Measurements from ENCODE around the gene ESYT2. TPM values are rescaled to one million over a fixed set of nuclear protein-coding genes. Genes with fewer than 3 reads are reported as not detected.

ESYT2 gene
- total RNA-seq, 1 donor from 2014 or later = 61.3 TPM

GRCh38 chr7:158827411-158828132 lies 1.7 kb downstream of the ESYT2 start:
- peak overlapping the region; percentile 87 for H3K4me3 Mint-ChIP-seq
- DNase-seq = peak; percentile 80
- peaks cover 11% of the 10 kb centered on the region for H3K27me3 Mint-ChIP-seq
- no peaks in the 10 kb centered on the region for H3K9me3 Mint-ChIP-seq
- peak overlapping the region; percentile 93 for H3K27ac Mint-ChIP-seq
- peaks cover 15% of the 10 kb centered on the region for H3K36me3 Mint-ChIP-seq (ENCODE audit: low read depth)
- peaks cover 52% of the 10 kb centered on the region for H3K4me1 Mint-ChIP-seq
- intact Hi-C loops (cut with micrococcal nuclease) = loop anchor here (2.0 to 5.0 kb wide), 2 partner anchors 17 to 45 kb away; no protein-coding TSS in a partner anchor

DNA sequence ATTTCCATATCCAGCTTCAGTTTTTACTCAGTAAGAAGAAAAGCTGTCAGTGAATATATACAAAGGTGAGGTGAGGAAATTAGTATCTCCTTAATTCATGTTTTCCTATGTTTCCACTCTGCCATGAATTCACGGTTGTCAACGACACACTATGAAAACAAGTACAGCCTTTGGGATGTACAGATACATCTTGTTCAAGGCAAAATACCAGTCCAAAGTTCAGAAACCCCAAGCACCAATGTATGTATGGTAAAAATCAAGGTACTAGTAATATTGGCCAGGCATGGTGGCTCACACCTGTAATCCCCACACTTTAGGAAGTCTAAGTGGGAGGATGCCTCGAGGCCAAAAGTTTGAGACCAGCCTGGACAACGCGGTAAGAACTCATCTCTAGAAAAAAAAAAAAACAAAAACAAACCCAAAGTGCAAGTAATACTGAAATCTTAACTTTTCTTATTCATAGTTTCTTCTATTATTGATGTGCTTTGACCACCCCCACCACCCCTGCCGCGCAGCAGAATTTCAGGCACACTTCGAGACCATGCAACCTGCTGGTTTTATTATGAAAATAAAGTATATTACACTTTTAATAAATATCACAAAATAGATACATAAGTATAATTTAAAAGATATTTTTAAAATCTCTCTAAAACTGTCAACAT lies 3.5 kb downstream of the ESYT2 start:
- Mint-ChIP-seq H3K36me3 (ENCODE audit: low read depth) (peaks cover 17% of the 10 kb centered on the region), H3K27me3 (no peaks in the 10 kb centered on the region), H3K4me3 (peak overlapping the region; percentile 56), H3K27ac (peak overlapping the region; percentile 79), H3K4me1 (peaks cover 54% of the 10 kb centered on the region), H3K9me3 (no peaks in the 10 kb centered on the region)
- intact Hi-C loops (cut with micrococcal nuclease) = loop anchor here (5.0 kb wide), 1 partner anchor 43 kb away; no protein-coding TSS in a partner anchor
- DNase-seq = no peak

GRCh38 chr7:158824028-158824427 lies 5.3 kb downstream of the ESYT2 start:
- H3K36me3 Mint-ChIP-seq (ENCODE audit: low read depth) = peaks cover 17% of the 10 kb centered on the region
- peaks cover 57% of the 10 kb centered on the region for H3K4me1 Mint-ChIP-seq
- intact Hi-C loops (cut with micrococcal nuclease) = no loop called here
- H3K27ac Mint-ChIP-seq = peak overlapping the region; percentile 80
- peak overlapping the region; percentile 61 for H3K4me3 Mint-ChIP-seq
- H3K9me3 Mint-ChIP-seq = no peaks in the 10 kb centered on the region
- no peaks in the 10 kb centered on the region for H3K27me3 Mint-ChIP-seq
- peak; percentile 91 for DNase-seq

DNA sequence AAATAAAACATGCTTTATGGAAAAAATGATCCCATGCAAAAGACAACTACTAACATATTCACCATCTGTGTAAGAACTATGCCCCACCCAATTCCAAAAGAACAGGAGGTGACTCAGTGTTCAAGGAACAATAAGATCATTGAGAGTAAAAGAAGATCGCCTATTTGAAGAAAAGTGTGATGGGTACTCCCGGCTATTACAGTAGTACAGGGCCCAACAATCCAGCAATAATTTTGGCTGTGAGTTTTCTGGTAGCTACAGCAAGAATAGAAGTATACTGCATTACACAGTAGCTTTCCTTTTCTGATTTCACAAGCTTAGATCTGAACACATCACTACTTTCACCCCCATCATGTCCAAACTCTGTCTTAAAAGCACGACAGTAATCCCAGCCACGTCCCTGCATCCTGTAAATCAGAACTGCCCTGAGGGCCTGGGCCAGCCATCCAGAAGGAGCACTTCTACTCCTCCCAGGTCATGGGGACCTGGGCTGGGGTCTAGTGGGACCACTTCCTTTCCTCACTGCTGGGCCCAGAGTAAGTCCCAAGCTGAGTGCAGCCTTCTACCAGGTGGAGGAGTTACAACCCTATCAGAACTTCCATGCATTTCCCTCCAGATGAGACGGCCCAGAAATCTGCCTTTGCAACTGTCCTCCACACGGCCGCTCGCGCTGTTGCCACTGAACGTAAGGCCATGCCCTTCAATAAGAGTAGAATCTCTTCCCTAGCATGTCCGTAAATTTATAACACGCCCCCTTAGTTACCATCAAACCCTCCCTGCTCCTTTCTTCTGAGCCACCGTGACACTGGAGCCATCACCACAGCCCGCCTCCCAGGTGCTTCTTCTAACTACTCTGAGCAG lies 7.9 kb downstream of the ESYT2 start:
- Mint-ChIP-seq H3K27ac (peak overlapping the region; percentile 96), H3K27me3 (no peaks in the 10 kb centered on the region), H3K4me3 (peak overlapping the region; percentile 83), H3K4me1 (peaks cover 72% of the 10 kb centered on the region), H3K9me3 (no peaks in the 10 kb centered on the region), H3K36me3 (ENCODE audit: low read depth) (peaks cover 13% of the 10 kb centered on the region)
- intact Hi-C loops (cut with micrococcal nuclease) = loop anchor here (1.0 kb wide), 1 partner anchor 10 kb away; no protein-coding TSS in a partner anchor
- peak; percentile 75 for DNase-seq

DNA sequence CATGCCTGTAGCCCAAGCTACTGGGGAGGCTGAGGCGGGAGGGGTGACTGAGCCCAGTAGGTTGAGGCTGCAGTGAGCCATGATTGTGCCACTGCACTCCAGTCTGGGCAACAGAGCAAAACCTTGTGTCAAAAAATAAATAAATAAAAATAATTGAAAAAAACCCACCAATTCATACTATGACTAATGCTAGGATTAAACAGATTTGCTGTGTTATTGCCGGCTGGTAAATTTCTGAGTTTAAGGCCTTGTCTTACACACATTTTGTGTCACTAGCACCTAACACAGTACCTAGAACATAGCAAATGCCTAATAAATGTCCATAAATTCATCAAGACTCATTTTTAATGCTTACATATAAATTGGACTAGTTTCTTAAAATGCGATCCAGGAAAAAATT lies 8.7 kb downstream of the ESYT2 start:
- no peak for DNase-seq
- Mint-ChIP-seq H3K9me3 (no peaks in the 10 kb centered on the region), H3K27ac (peak overlapping the region; percentile 96), H3K27me3 (no peaks in the 10 kb centered on the region), H3K4me3 (peak overlapping the region; percentile 83), H3K36me3 (ENCODE audit: low read depth) (peaks cover 15% of the 10 kb centered on the region), H3K4me1 (peaks cover 77% of the 10 kb centered on the region)
- intact Hi-C loops (cut with micrococcal nuclease) = loop anchor here (1.0 kb wide), 1 partner anchor 9 kb away; no protein-coding TSS in a partner anchor

GRCh38 chr7:158819571-158820203 lies 9.6 kb downstream of the ESYT2 start:
- intact Hi-C loops (cut with micrococcal nuclease) = loop anchor here (2.0 kb wide), 3 partner anchors 37 to 163 kb away; partner anchors contain the start of genes DYNC2I1 and NCAPG2
- peak overlapping the region; percentile 96 for H3K27ac Mint-ChIP-seq
- peak overlapping the region; percentile 89 for H3K4me3 Mint-ChIP-seq
- H3K27me3 Mint-ChIP-seq = no peaks in the 10 kb centered on the region
- no peak for DNase-seq
- peaks cover 79% of the 10 kb centered on the region for H3K4me1 Mint-ChIP-seq
- peaks cover 17% of the 10 kb centered on the region for H3K36me3 Mint-ChIP-seq (ENCODE audit: low read depth)
- no peaks in the 10 kb centered on the region for H3K9me3 Mint-ChIP-seq

GRCh38 chr7:158818325-158819213 lies 10.7 kb downstream of the ESYT2 start:
- Mint-ChIP-seq H3K36me3 (ENCODE audit: low read depth) (peaks cover 17% of the 10 kb centered on the region), H3K27me3 (no peaks in the 10 kb centered on the region), H3K27ac (peak overlapping the region; percentile 96), H3K4me3 (peak overlapping the region; percentile 89), H3K9me3 (no peaks in the 10 kb centered on the region), H3K4me1 (peaks cover 81% of the 10 kb centered on the region)
- intact Hi-C loops (cut with micrococcal nuclease) = loop anchor here (1.0 to 2.0 kb wide), 4 partner anchors 11 to 162 kb away; partner anchors contain the start of genes DYNC2I1, ESYT2 and NCAPG2
- DNase-seq = peak; percentile 95

- H3K9me3 Mint-ChIP-seq = no peaks in the 10 kb centered on the region
- peak; percentile 81 for DNase-seq
- no peaks in the 10 kb centered on the region for H3K27me3 Mint-ChIP-seq
- H3K36me3 Mint-ChIP-seq (ENCODE audit: low read depth) = peaks cover 17% of the 10 kb centered on the region
- H3K4me3 Mint-ChIP-seq = peak overlapping the region; percentile 60
- intact Hi-C loops (cut with micrococcal nuclease) = no loop called here
- H3K4me1 Mint-ChIP-seq = peaks cover 88% of the 10 kb centered on the region
- H3K27ac Mint-ChIP-seq = peak overlapping the region; percentile 96
Measured at GRCh38 chr7:158816995-158817394, 12.3 kb downstream of the ESYT2 start.

DNA sequence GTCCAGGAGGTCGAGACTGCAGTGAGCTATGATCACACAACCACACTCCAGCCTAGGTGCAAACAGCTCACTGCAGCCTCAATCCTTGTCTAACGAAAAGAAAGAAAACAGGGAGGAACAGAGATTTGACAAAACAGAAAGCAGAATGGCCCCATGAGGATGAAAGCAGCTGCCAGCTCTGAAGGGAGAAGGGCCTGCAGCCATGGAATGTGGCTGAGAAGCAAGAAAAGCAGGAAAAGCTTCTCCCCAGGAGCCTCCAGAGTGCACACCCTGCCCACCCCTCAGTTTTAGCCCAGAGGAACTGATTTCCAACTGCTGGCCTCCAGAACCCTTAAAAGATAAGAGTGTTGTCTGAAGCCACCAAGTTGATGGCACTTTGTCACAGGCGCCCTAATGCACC lies 13.0 kb downstream of the ESYT2 start:
- Mint-ChIP-seq H3K9me3 (no peaks in the 10 kb centered on the region), H3K4me1 (peaks cover 88% of the 10 kb centered on the region), H3K4me3 (peak overlapping the region; percentile 60), H3K27me3 (no peaks in the 10 kb centered on the region), H3K27ac (peak overlapping the region; percentile 96), H3K36me3 (ENCODE audit: low read depth) (peaks cover 16% of the 10 kb centered on the region)
- no peak for DNase-seq
- intact Hi-C loops (cut with micrococcal nuclease) = no loop called here

- DNase-seq = no peak
- no peaks in the 10 kb centered on the region for H3K9me3 Mint-ChIP-seq
- H3K4me3 Mint-ChIP-seq = peak overlapping the region; percentile 60
- peaks cover 87% of the 10 kb centered on the region for H3K4me1 Mint-ChIP-seq
- intact Hi-C loops (cut with micrococcal nuclease) = no loop called here
- H3K27ac Mint-ChIP-seq = peak overlapping the region; percentile 96
- no peaks in the 10 kb centered on the region for H3K27me3 Mint-ChIP-seq
- peaks cover 19% of the 10 kb centered on the region for H3K36me3 Mint-ChIP-seq (ENCODE audit: low read depth)
Measured at GRCh38 chr7:158815800-158816128, 13.5 kb downstream of the ESYT2 start.

DNA sequence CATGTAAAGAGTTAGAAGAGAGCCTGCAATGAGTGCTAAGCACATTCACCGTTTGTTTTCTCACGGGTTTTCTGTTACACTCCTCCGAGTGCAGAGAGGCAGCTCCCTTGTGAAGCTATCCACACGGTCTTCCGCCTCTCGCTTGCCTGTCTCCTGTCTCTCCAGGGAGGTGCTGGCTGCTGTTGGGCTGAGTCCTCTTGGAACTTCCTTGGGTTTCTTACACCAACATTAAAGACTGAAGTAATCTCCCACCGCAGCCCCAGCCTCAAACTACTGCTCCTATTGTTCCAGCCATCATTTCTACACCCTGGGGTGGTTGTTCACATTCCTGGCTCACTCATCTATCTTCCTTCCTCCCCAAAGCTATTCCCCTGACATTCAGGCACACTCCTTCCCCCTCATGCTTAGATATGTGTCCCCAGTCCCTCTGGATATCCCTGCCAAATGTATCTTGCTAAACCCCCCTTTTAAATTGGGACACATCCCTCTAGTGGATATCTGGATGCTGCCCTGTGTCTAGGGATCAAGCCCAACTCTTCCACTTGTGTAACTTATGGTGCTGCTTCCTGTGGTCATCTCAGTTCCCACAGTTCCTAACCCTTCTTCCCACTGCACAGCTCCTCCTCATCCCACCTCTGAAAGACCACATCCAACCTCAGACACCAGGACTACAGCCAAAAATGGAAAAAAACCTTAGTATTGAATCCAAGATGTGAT lies 14.1 kb downstream of the ESYT2 start:
- Mint-ChIP-seq H3K4me1 (peaks cover 90% of the 10 kb centered on the region), H3K27ac (peak overlapping the region; percentile 96), H3K36me3 (ENCODE audit: low read depth) (peaks cover 24% of the 10 kb centered on the region), H3K4me3 (peak overlapping the region; percentile 60), H3K27me3 (no peaks in the 10 kb centered on the region), H3K9me3 (no peaks in the 10 kb centered on the region)
- intact Hi-C loops (cut with micrococcal nuclease) = no loop called here
- no peak for DNase-seq

GRCh38 chr7:158814637-158815036 lies 14.7 kb downstream of the ESYT2 start:
- Mint-ChIP-seq H3K4me3 (peak overlapping the region; percentile 60), H3K9me3 (no peaks in the 10 kb centered on the region), H3K27me3 (no peaks in the 10 kb centered on the region), H3K4me1 (peaks cover 94% of the 10 kb centered on the region), H3K36me3 (ENCODE audit: low read depth) (peaks cover 30% of the 10 kb centered on the region), H3K27ac (peak overlapping the region; percentile 96)
- peak; percentile 85 for DNase-seq
- intact Hi-C loops (cut with micrococcal nuclease) = no loop called here

Data from activated CD4-positive, alpha-beta T cell treated with anti-CD3 and anti-CD28 coated beads, Interleukin-2, amount 10 ng/mL, durations not matched to agents 24 days and 14 days (primary cell).